G401.6 (cell line): ENCODE results near the gene B4GALT6.
"Not testable (repeated sequence)": the region's sequence is repeated elsewhere in the genome, so short reads cannot be mapped to it uniquely, and the experiment has no call there.

ENCODE experiments used
- FAIRE-seq: peaks from 2 replicates; lab custom pipeline; 2012; peaks lifted over from hg19 to GRCh38; lab: Jason Lieb, UNC

Gene B4GALT6, protein sequence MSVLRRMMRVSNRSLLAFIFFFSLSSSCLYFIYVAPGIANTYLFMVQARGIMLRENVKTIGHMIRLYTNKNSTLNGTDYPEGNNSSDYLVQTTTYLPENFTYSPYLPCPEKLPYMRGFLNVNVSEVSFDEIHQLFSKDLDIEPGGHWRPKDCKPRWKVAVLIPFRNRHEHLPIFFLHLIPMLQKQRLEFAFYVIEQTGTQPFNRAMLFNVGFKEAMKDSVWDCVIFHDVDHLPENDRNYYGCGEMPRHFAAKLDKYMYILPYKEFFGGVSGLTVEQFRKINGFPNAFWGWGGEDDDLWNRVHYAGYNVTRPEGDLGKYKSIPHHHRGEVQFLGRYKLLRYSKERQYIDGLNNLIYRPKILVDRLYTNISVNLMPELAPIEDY

DNA sequence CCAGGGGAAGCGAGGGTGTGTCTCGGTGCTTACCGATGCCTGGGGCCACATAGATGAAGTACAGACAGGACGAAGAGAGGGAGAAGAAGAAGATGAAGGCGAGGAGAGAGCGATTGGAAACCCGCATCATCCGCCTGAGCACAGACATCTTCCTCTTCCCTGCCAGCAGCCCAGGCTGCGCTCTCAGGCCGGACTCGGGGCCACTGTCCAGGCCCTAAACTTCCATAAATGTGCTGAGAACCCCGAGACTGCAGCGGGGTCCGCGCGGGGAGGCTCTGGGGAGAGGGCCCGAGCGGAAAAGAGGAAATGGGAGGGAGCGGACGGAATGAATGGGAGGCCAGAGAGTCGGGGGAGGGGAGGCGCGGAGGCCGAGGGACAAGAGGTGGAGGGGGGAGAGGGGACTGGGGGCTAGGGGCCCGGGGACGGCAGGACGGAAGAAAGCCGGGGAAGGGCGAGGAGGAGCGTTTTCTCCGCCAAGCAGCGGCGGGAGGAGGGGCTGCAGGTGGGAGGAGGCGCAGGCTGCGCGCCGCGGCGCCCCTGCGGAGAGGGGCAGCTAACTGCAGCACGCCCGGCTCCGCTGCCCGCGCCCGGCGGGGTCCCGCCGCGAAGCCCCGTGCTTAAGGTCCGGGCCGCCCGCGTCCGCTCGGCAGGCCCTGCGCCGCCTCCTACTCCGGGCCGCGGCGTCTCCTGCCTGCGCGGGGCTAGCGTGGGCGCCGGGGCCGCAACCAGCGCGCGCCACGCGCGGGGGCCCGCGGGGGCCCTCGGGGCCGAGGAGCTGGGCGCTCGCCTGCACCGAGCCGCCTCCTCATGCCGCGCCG is at the start of gene B4GALT6:
B4GALT6 (minus strand) TSS at position 303 of the 818 bp plus-strand sequence; CDS start at position 148, 155 bp downstream.
- no peak for FAIRE-seq

DNA sequence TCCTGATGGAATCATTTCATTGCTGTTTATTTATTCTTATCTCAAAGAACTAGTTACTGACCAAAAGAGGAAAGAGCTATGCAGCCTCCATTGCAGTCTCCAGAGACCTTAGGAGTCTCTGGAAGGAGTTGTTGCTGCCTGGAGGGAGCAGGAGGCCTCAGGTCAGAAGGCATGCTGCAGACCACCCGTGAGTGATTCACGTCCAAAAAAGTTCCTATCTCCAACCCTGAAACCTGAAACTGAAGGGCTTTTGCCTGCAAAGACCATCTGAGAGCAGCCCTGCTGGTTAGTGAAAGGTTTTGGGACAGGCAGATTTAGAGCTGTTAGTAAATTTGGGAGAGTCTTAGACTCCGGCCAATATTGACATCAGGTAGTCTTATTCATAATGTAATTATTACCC is 47.2 kb upstream of the B4GALT6 start:
- no peak for FAIRE-seq

DNA sequence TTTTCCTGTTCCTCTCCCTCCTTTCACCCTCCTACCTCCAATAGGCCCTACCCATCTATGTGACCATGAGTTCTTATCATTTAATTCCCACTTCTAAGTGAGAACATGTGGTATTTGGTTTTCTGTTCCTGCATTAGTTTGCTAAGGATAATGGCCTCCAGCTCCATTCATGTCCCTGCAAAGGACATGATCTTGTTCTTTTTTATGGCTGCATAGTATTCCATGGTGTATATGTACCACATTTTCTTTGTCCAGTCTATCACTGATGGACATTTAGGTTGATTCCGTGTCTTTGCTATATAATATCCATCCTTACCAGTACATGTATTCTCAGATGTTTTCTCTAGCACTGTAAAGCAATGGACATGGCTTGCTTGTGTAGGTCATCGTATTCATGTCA is 44.8 kb upstream of the B4GALT6 start:
- FAIRE-seq, result not testable (repeated sequence)

DNA sequence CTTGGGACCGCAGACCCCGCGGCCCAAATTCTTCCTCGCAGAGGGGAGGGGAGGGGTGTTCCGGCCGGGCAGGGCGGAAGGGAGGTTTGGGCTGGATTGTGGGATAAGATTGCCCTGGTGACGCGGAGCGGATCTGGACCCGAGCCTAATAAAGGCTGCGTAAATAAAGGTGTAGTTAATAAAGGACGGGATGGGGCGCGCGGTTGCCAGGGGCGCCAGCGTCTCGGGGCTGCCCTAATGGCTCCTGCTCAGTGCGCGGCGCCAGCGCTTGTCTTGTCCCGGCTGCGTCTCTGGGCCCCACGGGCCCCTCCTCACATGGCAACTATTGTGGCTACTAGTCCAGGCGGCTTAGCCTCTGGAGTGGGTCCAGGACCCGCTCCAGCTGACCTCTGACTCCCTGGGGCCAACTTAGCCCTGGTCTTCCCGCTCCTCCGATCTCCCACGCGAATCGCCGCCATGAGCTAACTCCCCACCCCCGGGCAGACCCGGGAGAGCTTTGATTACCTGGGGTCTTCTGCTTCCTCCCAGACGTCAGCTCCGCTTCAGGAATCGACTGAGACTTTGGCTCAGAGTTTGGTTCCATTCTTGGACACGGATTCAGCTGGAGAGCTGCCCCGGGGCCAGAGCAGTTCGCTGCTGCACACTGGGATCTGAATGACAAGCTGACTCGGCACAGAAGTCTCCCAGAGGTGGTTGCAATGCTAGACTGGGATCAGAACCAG is 39.8 kb upstream of the B4GALT6 start:
- no peak for FAIRE-seq

DNA sequence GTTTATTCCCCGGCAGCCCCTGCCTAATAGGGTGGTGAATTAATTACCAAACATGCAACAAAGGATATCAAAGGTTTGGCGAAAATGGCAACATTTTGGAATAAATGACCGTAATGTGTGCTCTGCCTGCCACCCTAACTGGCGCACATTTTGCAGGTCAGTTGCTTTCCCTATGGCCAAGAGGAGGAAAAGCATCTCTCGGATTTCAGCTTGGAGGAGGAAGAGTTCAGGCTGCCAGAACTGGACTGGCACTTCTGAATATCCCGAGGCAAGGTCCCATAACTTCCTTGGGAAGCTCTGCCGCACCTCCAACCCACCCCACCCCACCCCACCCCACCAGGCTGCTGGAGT is 39.2 kb upstream of the B4GALT6 start:
- no peak for FAIRE-seq

DNA sequence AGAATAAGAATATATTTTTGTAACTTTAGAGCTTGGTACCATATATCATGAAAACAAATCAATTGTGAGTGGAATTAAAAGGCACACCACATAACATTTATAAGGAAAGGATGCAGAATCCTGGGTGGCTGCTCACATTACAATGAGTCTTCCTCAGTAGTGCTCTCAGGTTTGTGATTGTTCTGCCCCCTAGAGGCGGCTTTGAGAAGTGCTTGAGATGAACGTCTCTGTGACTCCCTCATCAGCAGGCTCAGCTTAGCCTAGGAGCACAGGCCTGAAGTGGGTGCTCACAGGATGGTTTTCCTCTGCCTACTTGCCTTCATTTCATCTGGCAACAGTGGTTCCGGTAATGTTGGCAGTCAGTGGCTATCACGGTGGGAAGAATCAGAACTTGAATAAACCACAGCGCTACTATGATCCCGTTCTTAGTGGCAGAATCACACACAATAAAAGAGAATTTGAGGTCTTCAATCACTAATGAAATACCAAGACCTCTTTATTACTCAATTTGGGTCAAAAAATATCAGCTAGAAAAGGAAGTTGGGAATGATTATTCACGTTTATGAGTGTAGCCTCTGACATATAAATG is 38.1 kb upstream of the B4GALT6 start:
- FAIRE-seq, result peak; percentile 70

DNA sequence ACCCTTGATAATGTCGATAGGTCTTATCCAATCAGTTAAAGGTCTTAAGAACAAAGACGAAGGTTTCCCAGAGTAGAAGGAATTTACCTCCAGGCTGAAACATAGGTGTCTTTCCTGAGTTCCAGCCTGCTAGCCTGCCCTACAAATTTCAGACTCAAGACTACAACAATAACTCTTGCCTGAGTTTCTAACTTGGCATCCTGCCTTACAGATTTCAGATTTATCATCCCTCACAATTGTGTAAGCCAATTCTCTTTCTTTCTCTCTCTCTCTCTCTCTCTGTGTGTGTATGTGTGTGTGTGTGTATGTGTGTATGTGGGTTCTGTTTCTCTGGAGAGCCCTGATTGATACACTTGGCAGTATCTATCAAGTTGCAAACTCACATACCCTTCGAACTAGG is 37.2 kb upstream of the B4GALT6 start:
- FAIRE-seq, result no peak

DNA sequence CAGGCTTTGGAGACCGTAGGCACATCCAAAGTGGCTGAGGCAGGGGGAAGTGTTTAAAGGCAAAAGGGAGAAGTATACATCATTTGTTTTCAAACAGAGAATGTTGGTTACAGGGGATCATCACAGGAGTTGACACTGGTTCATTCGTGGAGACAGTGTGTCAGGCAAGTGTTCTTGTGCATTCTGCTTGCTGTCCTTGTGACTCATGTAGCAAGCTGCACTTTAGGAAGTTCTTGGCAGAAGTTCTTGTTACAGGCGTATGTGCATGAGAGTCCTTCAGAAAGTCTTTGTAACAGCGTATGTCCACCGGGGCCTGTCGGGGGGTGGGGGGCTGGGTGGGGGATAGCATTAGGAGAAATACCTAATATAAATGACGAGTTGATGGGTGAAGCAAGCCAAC is 36.5 kb upstream of the B4GALT6 start:
- FAIRE-seq, result no peak

DNA sequence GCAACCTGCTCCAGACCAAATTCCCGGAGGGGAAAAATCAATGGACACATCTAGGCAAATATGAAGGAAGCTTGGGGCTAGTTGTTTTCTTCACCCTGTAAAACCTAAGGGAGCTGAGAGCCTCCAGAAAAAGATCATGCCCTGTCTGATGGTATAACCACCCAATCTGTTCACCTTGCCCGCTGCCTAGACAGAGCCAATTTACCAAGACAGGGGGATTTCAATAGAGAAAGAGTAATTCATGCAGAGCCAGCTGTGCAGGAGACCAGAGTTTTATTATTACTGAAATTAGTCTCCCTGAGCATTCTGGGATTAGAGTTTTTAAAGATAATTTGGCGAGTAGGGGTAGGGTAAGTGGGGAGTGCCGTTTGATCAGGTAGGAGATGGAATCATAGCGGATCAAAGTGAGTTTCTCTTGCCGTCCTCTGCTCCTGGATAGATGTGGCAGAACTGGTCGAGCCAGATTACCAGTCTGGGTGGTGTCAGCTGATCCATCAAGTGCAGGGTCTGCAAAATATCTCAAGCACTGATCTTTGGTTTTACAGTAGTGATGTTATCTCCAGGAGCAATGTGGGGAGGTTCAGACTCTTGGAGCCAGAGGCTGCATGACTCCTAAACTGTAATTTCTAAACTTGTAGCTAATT is 35.1 kb upstream of the B4GALT6 start:
- no peak for FAIRE-seq

DNA sequence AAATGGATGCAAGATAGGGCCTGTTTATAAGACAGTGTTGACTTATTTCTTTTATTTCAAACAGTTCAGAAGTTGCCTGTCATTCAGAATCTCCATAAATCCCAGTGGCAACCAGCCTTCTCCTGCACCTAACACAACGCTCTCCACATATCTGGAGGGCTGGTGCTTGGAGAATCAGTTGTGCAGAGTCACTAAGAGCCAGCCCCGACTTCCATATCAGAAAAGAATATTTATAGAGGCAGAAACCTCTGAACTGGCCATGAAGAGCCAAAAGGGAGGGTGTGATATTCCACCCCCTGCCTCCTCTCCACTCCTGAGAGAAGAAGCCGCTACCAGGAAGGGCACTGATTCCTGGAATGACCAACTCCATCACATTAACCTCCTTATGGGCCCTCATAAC is 34.0 kb upstream of the B4GALT6 start:
- no peak for FAIRE-seq

DNA sequence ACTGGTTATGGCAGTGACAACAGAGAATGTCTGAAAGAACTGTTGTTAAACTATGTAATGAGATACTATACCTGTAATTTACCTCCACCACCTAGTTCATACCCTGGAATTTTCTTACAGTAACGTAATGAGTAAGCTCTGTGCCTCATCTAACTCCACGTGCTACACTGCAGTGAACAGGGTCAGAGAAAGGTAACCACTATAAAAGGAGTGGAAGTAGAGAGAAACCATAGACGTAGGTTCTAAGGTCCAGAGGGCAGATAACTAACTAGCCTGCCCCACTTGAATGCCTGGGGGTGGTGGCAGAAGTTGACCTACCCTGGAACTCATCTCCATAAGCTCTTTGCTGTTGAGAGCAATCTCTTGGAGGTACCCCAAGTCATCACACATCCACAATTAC is 32.0 kb upstream of the B4GALT6 start:
- FAIRE-seq, result no peak

DNA sequence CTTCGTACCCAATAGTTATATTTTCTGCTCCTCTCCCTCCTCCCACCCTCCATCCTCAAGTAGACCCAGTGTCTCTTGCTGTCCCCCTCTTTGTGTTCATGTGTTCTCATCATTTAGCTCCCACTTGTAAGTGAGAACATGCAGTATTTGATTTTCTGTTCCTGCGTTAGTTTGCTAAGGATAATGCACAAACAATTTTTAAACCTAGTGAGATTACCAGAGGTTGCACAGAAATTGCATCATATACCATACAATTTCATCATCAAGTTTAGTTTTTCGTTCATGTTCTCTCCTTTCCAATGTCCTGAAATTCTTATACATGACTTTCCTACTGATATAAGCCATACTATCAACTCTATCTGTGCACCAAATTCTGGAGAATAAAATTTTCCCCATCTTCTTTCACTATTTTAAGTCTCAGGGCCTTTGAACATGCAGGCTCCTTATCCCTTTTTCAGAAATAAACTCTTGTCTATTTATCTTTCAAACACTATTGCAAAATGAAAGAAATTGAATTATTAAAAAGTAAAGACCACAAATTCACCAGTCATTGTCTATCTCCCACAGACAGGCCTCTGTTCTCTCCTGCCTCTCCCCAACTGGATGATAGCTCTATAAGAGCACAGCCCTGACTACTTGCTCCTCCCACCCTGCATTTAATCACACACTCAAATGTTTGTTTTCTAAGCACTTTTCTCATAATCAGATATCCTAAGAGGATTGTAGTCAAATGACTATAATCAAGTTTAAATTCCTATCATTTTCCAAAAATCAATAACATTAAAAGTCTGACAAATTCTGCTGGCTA is 27.2 kb upstream of the B4GALT6 start:
- no peak for FAIRE-seq

DNA sequence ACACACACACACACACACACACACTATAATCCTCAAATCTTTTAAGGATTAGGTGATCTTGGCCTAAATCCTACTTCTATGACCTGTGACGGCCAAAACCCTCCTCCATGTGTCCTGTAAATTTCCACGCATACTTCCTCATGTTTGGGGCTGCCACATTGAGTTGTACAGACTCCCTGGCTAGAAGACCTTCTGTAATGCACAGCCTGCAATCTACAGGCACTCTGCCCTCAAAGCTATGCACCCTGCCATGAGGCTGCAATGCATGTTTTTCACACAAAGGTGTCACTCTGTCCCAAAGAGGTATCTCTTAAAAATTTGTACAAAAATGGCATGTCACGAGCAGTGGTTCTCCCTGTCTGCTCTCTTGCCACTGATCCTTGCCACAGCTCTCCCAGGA is 26.4 kb upstream of the B4GALT6 start:
- no peak for FAIRE-seq

DNA sequence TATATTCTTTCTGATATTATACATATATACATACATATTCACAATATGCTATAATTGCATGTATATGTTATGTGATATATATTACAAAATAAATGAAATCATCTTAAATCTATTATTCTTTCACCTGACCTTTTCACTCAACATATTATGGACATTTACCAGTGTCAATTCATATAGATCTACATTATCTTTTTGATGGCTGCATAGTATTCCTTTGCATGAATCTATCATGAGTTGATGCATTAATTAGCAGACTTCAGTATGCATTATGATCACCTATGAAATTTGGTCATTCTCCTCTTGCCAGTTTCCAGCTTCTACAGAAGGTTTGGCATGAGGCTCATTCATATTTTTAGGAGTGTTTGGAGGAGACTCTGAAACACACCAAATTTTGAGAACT is 23.4 kb upstream of the B4GALT6 start:
- no peak for FAIRE-seq

DNA sequence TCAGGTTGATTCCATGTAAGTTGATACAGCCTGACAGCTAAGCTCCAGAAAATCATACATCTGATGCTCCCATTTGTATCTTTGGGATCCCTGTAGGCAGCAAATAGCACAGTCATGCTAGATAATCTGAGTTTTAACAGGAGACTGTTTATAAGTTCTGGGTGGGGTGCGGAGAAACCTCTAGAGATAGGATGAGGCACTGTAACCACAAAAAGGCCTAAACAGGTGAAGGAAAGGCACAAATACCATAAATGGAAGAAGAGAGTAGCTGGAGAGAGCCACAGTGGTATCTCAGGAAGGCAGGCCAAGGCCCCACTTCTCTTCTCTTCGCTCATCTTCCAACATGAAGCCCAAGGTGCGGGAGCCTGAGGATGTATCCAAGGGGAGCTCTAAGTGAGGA is 18.1 kb upstream of the B4GALT6 start:
- FAIRE-seq, result no peak

DNA sequence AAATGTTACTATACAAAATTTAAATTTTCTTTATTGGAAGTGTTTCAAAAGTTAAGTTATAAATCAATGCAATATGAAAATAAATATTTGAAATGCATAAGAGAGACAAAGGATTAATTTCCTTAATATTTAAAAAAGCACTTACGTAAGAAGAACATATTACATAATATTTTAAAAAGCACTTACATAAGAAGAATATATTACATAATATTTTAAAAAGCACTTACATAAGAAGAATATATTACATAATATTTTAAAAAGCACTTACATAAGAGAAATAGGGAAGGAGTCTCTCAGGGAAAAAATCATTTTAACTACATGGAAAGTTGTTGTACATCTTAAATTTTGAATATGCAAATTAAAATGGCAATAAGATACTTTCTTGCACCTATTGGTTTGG is 17.4 kb upstream of the B4GALT6 start:
- FAIRE-seq, result peak; percentile 88

DNA sequence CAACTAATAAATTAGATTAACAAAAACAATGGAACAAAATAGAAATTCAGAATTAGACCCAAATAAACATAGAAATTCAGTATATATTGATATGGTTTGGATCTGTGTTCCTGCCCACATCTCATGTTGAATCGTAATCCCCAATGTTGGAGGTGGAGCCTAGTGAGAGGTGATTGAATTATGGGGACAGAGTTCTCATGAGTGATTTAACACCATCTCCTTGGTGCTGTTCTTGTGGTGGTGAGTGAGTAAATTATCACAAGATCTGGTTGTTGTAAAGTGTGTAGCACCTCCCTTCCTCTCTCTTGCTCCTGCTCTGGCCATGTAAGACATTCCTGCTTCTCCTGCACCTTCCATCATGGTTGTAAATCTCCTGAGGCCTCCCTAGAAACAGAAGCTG is 16.6 kb upstream of the B4GALT6 start:
- FAIRE-seq, result no peak

DNA sequence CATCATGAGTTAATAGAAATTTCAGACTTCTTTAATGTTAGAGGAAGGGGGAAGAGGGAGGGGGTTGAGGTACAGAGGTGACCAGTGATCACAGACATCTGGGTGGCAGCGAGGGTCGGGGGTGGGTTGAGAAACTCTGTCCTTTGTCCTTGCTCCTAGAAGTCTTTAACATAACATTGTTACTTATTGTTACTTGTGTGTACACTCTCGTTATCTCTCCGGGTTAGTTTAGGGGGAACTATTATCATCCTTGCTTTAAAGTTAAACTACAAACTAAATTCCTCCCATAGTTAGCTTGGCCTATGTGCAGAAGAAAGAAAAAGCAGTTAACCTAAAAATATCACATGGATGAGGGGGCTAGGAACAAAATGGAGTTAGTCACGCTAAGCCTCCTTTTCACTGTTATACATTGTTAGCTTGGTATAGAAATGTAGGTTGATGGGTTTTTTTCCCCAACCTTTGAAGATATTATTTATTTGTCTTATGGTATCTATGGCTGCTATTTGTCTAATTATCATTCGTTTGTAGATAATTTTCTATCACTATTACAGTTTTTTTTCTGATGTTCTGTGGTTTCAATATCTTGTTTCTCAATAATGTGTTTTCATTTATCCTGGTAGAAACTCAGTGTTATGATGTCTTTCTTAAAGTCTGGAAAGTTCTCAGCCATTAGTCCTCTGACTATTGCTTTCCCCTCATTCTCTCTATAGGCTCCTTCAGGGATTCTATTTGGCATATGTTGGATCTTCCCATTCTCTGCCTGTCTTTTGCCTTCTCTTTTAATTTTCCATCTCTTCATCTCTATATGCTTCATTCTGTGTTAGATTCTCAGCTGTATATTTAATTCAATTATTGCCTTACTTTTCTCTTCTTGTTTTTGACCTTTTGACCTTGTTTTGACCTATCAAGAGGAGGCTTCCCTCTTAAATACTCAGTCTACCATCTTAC is 13.2 kb upstream of the B4GALT6 start:
- no peak for FAIRE-seq

DNA sequence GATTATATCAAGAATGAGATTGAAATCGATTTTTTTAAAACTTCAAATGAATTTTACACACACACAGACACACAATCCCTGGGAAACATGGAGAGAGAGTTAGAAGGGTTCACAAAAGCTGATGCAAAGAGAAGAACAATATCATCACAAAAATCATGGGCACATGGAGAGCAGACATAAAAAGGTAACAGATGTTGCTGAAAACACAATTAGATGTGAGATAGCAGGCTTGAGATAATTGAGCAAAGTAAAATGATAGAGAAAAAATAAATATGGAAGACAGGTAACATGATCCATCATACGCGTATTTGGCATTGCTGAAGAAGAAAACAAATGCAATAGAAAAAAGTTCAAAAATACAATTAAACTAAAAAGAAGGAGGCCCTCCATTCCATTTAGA is 11.6 kb upstream of the B4GALT6 start:
- FAIRE-seq, result no peak

DNA sequence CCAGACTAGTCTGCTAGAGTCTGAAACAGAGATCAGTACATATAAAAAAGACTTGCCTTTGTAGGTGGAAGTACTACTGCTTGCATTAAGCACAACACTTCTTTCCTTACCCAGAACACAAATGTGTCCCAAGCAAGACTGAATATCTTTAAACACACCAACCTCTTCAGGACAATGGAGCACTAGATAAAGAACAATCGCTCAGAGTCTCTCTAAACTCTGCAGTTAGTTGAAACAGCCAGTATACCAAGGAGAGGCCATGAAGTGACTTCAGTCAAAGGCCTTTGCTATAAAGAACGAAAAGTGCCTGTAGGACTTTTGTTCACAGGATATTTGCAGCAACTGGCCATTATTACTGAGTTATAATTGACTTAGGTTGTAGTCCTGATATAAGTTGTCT is 9.9 kb upstream of the B4GALT6 start:
- FAIRE-seq, result no peak
